ENCODE data around the gene TRAPPC12.
A peak's percentile ranks its signal among the peaks of the same experiment; 100 is the strongest.
"Not testable (repeated sequence)": the region's sequence is repeated elsewhere in the genome, so short reads cannot be mapped to it uniquely, and the experiment has no call there.

TRAPPC12 gene

GRCh38 chr2:3513026-3513810 lies 133.7 kb downstream of the TRAPPC12 start:
- peaks cover 15% of the 10 kb centered on the region for H3K4me1 ChIP-seq (ENCODE audit: control insufficient read depth, insufficient read depth, low read length)
- H3K36me3 ChIP-seq (ENCODE audit: control insufficient read depth, insufficient read depth, low read length, severe bottlenecking) = peaks cover 48% of the 10 kb centered on the region
- DNase-seq (ENCODE audit: low read depth) = no peak
- H3K9ac ChIP-seq (ENCODE audit: low read length) = no peak overlapping the region
- no peaks in the 10 kb centered on the region for H3K27me3 ChIP-seq (replicated peaks; ENCODE audit: control insufficient read depth, insufficient read depth, low read length)
- H3K4me3 ChIP-seq (ENCODE audit: low read length) = no peak overlapping the region
- H3K9me3 ChIP-seq (ENCODE audit: control insufficient read depth, low read length) = no peaks in the 10 kb centered on the region

DNA sequence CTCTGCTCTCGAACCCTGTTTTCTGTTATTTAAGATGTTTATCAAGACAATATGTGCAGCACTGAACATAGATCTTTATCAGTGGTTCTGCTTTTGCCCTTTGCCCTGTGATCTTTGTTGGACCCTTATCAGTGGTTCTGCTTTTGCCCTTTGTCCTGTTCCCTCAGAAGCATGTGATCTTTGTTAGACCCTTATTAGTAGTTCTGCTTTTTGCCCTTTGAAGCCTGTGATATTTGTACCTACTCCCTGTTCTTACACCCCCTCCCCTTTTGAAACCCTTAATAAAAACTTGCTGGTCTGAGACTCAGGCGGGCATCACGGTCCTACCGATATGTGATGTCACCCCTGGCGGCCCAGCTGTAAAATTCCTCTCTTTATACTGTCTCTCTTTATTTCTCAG lies 135.9 kb downstream of the TRAPPC12 start:
- H3K27me3 ChIP-seq (replicated peaks; ENCODE audit: control insufficient read depth, insufficient read depth, low read length); H3K4me3 ChIP-seq (ENCODE audit: low read length); H3K9me3 ChIP-seq (ENCODE audit: control insufficient read depth, low read length); DNase-seq (ENCODE audit: low read depth); H3K9ac ChIP-seq (ENCODE audit: low read length): not testable (repeated sequence)
- H3K36me3 ChIP-seq (ENCODE audit: control insufficient read depth, insufficient read depth, low read length, severe bottlenecking) = peaks cover 39% of the 10 kb centered on the region
- H3K4me1 ChIP-seq (ENCODE audit: control insufficient read depth, insufficient read depth, low read length) = peaks cover 15% of the 10 kb centered on the region

GRCh38 chr2:3516831-3517230 lies 137.3 kb downstream of the TRAPPC12 start:
- no peak overlapping the region for H3K9ac ChIP-seq (ENCODE audit: low read length)
- no peak for DNase-seq (ENCODE audit: low read depth)
- H3K9me3 ChIP-seq (ENCODE audit: control insufficient read depth, low read length) = no peaks in the 10 kb centered on the region
- H3K36me3 ChIP-seq (ENCODE audit: control insufficient read depth, insufficient read depth, low read length, severe bottlenecking) = peaks cover 25% of the 10 kb centered on the region
- H3K4me3 ChIP-seq (ENCODE audit: low read length) = no peak overlapping the region
- H3K4me1 ChIP-seq (ENCODE audit: control insufficient read depth, insufficient read depth, low read length) = peaks cover 15% of the 10 kb centered on the region
- no peaks in the 10 kb centered on the region for H3K27me3 ChIP-seq (replicated peaks; ENCODE audit: control insufficient read depth, insufficient read depth, low read length)

- peaks cover 13% of the 10 kb centered on the region for H3K36me3 ChIP-seq (ENCODE audit: control insufficient read depth, insufficient read depth, low read length, severe bottlenecking)
- peak overlapping the region; percentile 92 for H3K9ac ChIP-seq (ENCODE audit: low read length)
- H3K4me3 ChIP-seq (ENCODE audit: low read length) = peak overlapping the region; percentile 84
- no peaks in the 10 kb centered on the region for H3K27me3 ChIP-seq (replicated peaks; ENCODE audit: control insufficient read depth, insufficient read depth, low read length)
- DNase-seq (ENCODE audit: low read depth) = no peak
- H3K4me1 ChIP-seq (ENCODE audit: control insufficient read depth, insufficient read depth, low read length) = peaks cover 15% of the 10 kb centered on the region
- H3K9me3 ChIP-seq (ENCODE audit: control insufficient read depth, low read length) = no peaks in the 10 kb centered on the region
Measured at GRCh38 chr2:3517948-3518495, 138.5 kb downstream of the TRAPPC12 start.

DNA sequence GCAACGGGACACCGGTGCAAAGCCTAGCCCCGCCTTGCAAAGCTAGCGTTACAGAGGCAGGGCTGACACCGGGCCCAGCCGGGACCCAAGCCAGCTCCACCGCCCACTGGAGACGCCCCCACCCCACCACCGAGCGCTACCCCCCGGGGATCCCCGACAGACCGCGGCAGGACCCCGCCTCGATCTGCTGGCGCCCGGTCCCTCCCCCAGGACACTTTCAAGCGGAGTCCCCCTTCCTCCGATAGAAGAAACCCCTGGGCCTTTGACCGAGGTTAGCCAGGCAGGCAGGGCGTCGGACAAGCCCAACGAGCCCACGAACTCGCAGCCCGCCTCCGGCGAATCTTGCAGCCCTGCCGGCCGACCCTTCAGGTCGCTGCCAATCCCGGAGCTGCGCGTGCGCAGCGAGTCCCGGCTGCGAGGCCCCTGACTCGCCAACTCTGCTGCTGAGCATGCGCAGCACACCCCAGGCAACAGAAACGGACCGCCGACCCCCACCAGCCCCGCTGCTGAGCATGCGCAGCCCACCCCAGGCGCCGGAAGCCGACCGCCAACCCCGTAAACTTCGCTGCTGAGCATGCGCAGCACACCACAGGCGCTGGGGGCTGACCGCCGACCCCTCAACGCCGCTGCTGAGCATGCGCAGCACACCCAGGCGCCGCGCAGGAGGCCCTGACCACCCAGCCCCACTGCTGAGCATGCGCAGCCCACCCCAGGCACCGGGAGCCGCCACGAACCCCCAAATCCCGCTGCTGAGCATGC lies 139.2 kb downstream of the TRAPPC12 start:
- Histone ChIP-seq H3K9ac (ENCODE audit: low read length) (peak overlapping the region; percentile 92), H3K4me1 (ENCODE audit: control insufficient read depth, insufficient read depth, low read length) (peaks cover 22% of the 10 kb centered on the region), H3K4me3 (ENCODE audit: low read length) (peak overlapping the region; percentile 84), H3K36me3 (ENCODE audit: control insufficient read depth, insufficient read depth, low read length, severe bottlenecking) (peaks cover 6% of the 10 kb centered on the region), H3K27me3 (replicated peaks; ENCODE audit: control insufficient read depth, insufficient read depth, low read length) (no peaks in the 10 kb centered on the region), H3K9me3 (ENCODE audit: control insufficient read depth, low read length) (no peaks in the 10 kb centered on the region)
- DNase-seq (ENCODE audit: low read depth) = peak; percentile 98

DNA sequence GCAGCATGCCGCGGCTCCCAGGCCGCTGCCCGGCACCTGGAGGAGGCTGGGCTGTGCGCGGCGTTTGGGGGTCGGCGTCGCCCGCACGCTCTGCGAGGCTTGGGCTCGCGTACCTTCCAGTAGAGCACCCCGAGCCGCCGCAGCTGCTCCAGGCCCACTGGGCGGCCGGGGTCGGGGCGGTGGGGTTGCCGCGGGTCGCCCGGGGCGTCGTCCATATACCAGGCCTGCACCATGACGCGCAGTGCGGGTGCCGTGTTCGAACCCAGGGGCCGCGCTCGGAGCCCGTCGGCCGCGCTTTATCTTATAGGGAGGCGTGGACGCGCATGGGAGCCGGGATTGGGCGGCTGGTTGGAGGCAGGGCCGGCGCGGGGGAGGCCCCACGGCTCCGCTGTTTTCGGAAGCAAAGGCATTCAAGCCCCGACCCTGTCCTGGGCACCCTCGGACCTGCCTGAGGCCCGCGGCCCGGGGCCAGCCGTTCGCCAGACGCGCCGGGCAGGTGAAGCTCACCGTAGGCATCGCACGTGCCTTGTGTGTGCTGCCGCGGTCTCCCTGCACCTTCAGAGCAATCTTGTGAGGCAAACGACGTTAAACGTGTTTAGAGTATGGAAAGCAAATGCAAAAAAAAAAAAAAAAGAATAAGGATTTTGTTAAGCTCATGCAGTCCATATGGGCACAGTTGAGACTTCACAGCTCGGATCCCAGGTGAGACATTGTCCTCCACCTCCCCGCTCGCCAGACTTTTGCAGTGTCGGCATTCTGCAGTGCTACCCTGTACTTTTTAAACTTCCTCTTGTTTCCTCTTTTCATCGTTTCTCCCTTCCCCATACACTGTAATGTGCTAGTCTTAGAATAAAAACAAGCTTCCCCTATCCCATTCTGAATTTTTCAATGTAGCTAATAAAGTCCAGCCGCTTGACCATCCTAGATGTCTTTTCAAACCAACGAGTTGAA lies 140.0 kb downstream of the TRAPPC12 start, which contains the start of gene ADI1:
Gene ADI1, minus strand, starts transcription at position 277 of the 951 bp plus-strand sequence. Its CDS starts 44 bp downstream, at position 233.
- peak within 1 kb of the TSS; percentile 84 for H3K4me3 ChIP-seq (ENCODE audit: low read length)
- peaks cover 31% of the 10 kb centered on the region for H3K4me1 ChIP-seq (ENCODE audit: control insufficient read depth, insufficient read depth, low read length)
- H3K9ac ChIP-seq (ENCODE audit: low read length) = peak within 1 kb of the TSS; percentile 92
- H3K27me3 ChIP-seq (replicated peaks; ENCODE audit: control insufficient read depth, insufficient read depth, low read length) = no peaks in the 10 kb centered on the region
- DNase-seq (ENCODE audit: low read depth) = peak; percentile 92
- H3K9me3 ChIP-seq (ENCODE audit: control insufficient read depth, low read length) = no peaks in the 10 kb centered on the region
- H3K36me3 ChIP-seq (ENCODE audit: control insufficient read depth, insufficient read depth, low read length, severe bottlenecking) = peaks cover 6% of the 10 kb centered on the region

GRCh38 chr2:3520591-3520990 lies 141.1 kb downstream of the TRAPPC12 start:
- no peaks in the 10 kb centered on the region for H3K9me3 ChIP-seq (ENCODE audit: control insufficient read depth, low read length)
- H3K27me3 ChIP-seq (replicated peaks; ENCODE audit: control insufficient read depth, insufficient read depth, low read length) = no peaks in the 10 kb centered on the region
- DNase-seq (ENCODE audit: low read depth) = no peak
- no peak overlapping the region for H3K4me3 ChIP-seq (ENCODE audit: low read length)
- H3K4me1 ChIP-seq (ENCODE audit: control insufficient read depth, insufficient read depth, low read length) = peaks cover 38% of the 10 kb centered on the region
- H3K9ac ChIP-seq (ENCODE audit: low read length) = no peak overlapping the region
- peaks cover 6% of the 10 kb centered on the region for H3K36me3 ChIP-seq (ENCODE audit: control insufficient read depth, insufficient read depth, low read length, severe bottlenecking)

- no peaks in the 10 kb centered on the region for H3K27me3 ChIP-seq (replicated peaks; ENCODE audit: control insufficient read depth, insufficient read depth, low read length)
- H3K9me3 ChIP-seq (ENCODE audit: control insufficient read depth, low read length) = no peaks in the 10 kb centered on the region
- H3K36me3 ChIP-seq (ENCODE audit: control insufficient read depth, insufficient read depth, low read length, severe bottlenecking) = no peaks in the 10 kb centered on the region
- peak overlapping the region; percentile 43 for H3K4me3 ChIP-seq (ENCODE audit: low read length)
- H3K9ac ChIP-seq (ENCODE audit: low read length) = peak overlapping the region; percentile 35
- no peak for DNase-seq (ENCODE audit: low read depth)
- peaks cover 31% of the 10 kb centered on the region for H3K4me1 ChIP-seq (ENCODE audit: control insufficient read depth, insufficient read depth, low read length)
Measured at GRCh38 chr2:3522961-3523421, 143.5 kb downstream of the TRAPPC12 start.

DNA sequence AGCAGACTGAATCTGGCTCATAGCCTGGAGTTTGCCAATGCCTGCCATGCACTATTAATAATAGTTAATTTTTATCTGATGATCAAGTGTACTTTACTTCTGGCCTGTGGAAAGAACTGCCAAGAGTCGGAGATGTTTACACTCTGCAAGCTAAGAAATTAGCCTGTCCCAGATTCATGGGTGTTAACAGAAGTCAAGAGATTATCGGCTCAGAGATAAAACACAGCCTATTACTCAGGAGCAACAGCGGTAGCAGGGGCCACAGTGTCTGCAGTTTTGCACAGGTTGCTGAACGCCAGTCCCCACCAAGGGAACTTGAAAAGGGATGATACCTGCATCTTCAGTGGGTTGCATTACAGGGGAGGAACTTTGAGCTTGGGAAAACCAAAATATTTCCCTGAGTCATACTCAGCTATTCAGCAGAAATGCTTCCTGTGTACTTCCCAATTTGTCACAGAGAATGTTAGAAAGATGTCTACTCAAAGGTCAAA lies 144.1 kb downstream of the TRAPPC12 start:
- Histone ChIP-seq H3K27me3 (replicated peaks; ENCODE audit: control insufficient read depth, insufficient read depth, low read length) (no peaks in the 10 kb centered on the region), H3K4me1 (ENCODE audit: control insufficient read depth, insufficient read depth, low read length) (peaks cover 29% of the 10 kb centered on the region), H3K36me3 (ENCODE audit: control insufficient read depth, insufficient read depth, low read length, severe bottlenecking) (no peaks in the 10 kb centered on the region), H3K9me3 (ENCODE audit: control insufficient read depth, low read length) (no peaks in the 10 kb centered on the region), H3K9ac (ENCODE audit: low read length) (peak overlapping the region; percentile 35), H3K4me3 (ENCODE audit: low read length) (peak overlapping the region; percentile 43)
- peak; percentile 41 for DNase-seq (ENCODE audit: low read depth)

GRCh38 chr2:3526871-3527270 lies 147.4 kb downstream of the TRAPPC12 start:
- no peak for DNase-seq (ENCODE audit: low read depth)
- no peaks in the 10 kb centered on the region for H3K36me3 ChIP-seq (ENCODE audit: control insufficient read depth, insufficient read depth, low read length, severe bottlenecking)
- H3K9me3 ChIP-seq (ENCODE audit: control insufficient read depth, low read length) = no peaks in the 10 kb centered on the region
- no peak overlapping the region for H3K4me3 ChIP-seq (ENCODE audit: low read length)
- H3K4me1 ChIP-seq (ENCODE audit: control insufficient read depth, insufficient read depth, low read length) = peaks cover 29% of the 10 kb centered on the region
- H3K27me3 ChIP-seq (replicated peaks; ENCODE audit: control insufficient read depth, insufficient read depth, low read length) = no peaks in the 10 kb centered on the region
- no peak overlapping the region for H3K9ac ChIP-seq (ENCODE audit: low read length)
